GM18907 (cell line): ENCODE results near the gene XRCC3.

ENCODE experiments used
- ATAC-seq: cut with Tn5 transposase; IDR thresholded peaks from one replicate; pipeline ENCODE4 v1.9.1; 2021; ENCODE audit warnings: mild to moderate bottlenecking, moderate library complexity; ENCODE audit not compliant: unreplicated experiment

Gene XRCC3

DNA sequence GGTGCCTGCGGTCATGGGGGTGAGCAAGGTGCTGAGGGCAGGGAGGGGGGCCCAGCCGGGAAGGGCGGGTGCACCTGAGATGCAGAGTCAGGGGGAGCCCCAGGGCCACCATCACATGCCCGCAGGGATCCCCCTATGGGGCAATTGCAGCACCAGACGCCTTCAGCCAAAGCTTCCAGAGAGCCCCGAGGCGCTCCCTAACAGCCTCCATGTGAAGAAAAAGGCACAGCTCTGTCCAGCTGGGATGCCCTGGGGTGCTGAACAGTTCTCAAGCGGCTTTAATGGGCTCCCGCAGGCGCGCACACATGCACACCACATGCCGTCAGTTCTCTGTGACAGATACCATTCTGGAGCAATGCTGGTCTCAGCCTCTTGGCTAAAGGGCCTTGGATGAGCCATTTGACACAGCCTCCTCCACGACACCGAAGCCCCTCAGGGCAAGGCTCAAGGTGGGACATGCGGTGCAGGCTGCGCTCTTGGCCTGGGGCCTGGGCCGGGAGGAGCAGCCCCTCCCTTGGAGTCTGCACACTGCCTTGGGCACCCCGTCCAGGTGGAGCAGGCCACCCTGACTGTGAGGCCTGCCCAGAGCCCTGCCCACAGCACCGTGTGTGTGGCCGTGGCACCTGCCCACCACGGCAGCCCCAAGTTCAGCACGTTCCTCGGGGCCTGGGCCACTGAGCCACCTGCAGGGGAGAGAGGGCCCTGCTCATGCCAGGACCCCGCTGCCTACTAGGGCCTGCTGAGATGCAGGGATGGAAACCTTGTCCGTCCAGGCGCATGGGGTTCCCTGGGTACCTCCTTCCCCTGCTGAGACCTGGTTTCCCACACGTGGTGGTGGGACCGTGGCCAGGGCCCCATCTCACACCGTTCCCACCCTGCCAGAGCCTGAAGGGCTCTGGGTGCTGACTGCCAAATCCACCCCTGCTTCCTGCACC is 7.7 kb downstream of the XRCC3 start:
- ATAC-seq = no peak

GRCh38 chr14:103706551-103707328 is 8.5 kb downstream of the XRCC3 start:
- ATAC-seq = no peak

- no peak for ATAC-seq
Observed at GRCh38 chr14:103705504-103706284, 9.6 kb downstream of the XRCC3 start.

DNA sequence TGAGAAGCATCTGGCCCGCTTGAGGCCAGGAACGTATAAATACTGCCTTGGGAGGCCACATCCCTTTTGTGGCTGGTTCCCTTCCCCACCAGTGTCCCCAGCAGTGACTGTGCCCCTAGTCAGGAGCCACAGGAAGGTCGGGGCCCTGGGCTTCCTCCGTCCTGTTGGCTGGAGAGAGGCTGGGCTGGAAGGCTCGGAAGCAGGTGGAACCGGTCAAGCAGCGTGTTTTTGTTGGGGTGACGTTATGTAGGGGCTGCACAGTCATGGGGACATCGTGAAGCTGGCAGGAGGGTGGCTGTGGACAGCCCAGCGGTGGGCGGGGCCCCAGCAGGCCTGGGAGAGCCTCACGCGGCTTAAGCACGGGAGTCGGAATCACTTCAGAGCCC is 10.1 kb downstream of the XRCC3 start:
- no peak for ATAC-seq

GRCh38 chr14:103704708-103705107 is 10.5 kb downstream of the XRCC3 start:
- ATAC-seq = no peak

- ATAC-seq = no peak
Observed at GRCh38 chr14:103703433-103704385, 11.5 kb downstream of the XRCC3 start.

DNA sequence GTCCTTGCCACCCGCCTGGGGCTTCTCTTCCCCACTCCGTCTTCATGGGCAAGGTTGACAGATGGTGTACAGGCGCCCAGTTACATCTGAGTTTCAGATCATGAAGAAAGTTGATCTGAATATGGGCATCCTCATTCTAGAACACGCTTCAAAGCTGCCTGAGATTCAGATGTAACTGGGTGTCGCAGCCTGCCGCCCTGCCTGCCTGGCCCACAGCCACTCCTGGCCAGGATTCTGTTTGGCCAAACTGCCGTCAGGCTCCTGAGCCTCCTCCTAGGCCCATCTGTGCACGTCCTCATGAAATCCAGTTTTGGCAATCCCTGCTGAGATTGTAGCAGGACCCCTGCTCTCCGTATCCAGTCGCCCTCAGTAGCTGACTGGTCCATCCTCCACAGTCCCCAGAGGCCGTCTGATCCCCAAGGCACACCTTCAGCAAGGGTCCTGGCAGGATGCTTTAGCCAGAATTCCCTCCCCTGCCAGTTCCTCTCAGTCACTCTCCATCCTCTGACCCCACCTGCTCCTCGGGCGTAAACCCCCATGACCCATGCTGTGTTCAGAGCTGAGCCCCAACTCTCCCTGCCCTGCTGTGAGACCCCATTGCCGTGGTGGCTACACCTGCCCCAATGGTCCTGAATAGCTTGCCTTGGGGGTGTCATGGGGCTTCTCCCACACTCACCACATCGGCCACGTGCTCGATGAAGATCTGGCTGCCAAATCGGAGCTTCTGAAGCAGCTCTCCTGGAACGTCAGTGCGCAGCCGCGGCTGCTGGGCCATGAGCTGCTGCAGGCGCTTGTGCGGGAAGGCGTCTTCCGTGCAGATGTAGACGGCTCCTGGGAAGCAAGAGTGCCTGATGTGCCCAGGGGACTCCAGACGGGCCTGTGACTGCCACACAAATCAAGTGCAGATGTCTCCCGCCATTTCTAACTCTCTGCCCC is 12.5 kb downstream of the XRCC3 start:
- ATAC-seq = no peak

GRCh38 chr14:103702095-103702494 is 13.2 kb downstream of the XRCC3 start:
- no peak for ATAC-seq

GRCh38 chr14:103700753-103701490 is 14.3 kb downstream of the XRCC3 start:
- no peak for ATAC-seq

- ATAC-seq = no peak
Observed at GRCh38 chr14:103699901-103700752, 15.1 kb downstream of the XRCC3 start.

- ATAC-seq = no peak
Observed at GRCh38 chr14:103699261-103699661, 16.0 kb downstream of the XRCC3 start.

DNA sequence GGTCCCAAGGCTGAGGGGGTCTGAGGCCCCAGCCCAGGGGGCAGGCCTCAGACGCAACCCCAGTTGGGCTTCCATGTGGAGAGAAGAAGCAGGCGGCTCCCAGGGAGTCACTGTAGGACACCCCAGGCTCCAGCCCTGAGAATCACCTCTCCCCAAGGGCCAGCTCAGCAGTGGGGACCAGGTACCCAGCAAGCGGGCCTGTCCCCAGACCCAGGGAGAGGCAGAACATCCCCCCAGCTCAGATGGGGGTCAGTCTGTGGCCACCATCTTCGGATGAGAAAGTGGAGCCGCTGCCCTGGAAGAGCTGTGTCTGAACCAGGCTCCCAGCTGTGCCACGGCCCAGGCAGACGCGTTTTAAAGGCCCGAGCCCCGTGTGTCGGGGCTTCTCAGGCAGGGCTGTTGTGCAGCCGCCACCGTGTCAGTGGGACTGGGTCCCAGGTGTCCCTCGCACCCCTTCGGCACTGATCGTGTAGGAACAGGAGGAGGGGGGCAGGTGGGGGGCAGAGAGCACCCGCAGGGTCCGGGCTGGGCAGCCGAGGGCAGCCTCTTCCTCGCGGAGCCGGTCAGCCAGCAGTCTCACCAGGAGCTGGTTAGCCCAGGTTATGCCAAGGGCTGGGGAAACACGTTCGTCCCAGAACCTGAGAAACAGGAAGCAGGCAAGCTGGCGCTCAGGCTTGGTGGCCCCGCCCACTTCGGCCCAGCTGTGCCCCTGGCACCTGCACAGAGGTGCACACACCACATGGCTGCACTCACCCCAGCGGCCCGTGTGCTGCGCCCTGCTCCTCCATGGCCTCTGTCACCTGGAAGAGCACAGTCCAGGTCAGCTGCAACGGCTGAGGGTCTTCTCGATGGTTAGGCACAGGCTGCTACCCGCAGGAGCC is 16.6 kb downstream of the XRCC3 start:
- ATAC-seq = no peak

- no peak for ATAC-seq
Observed at GRCh38 chr14:103697603-103698379, 17.5 kb downstream of the XRCC3 start.

- ATAC-seq = no peak
Observed at GRCh38 chr14:103697206-103697602, 18.0 kb downstream of the XRCC3 start.

- no peak for ATAC-seq
Observed at GRCh38 chr14:103696466-103697071, 18.7 kb downstream of the XRCC3 start.
